PC-9 (cell line): ENCODE results near the gene CDKN1C.

Experiments used
- CTCF ChIP-seq: fragments of 200-600 bp; sonication (generic); conservative IDR thresholded peaks from 2 replicates; pipeline ENCODE4 v1.6.1; 2017; ENCODE audit warnings: mixed run types, antibody characterized with exemption, mild to moderate bottlenecking, moderate library complexity
- EZH2 ChIP-seq: fragments of 200-600 bp; sonication (generic); IDR thresholded peaks from 2 replicates; pipeline ENCODE4 v1.8.0; 2017; ENCODE audit warnings: antibody characterized with exemption, low read depth

GRCh38 chr11:2914455-2915195 lies 29.1 kb upstream of the CDKN1C start:
- TF ChIP-seq CTCF, result no peak
- TF ChIP-seq EZH2, result no peak
